GM08714 (cell line): ENCODE measurements around the gene GRID1.

ENCODE experiments used
- H3K4me3 ChIP-seq: fragments of 200-500 bp; sonication (Bioruptor generic); 2 replicates; pipeline ENCODE4 v1.5.1; 2014; ENCODE audit warnings: mild to moderate bottlenecking, low read length, inconsistent platforms
- ZNF274 ChIP-seq: IDR thresholded peaks from 2 replicates; pipeline ENCODE4 v1.6.1; 2012; ENCODE audit warnings: mild to moderate bottlenecking, low read depth, low read length

The GRID1 gene

GRCh38 chr10:86066696-86067095 is 299.9 kb downstream of the GRID1 start:
- no peak for TF ChIP-seq ZNF274
- no peak overlapping the region for H3K4me3 ChIP-seq

DNA sequence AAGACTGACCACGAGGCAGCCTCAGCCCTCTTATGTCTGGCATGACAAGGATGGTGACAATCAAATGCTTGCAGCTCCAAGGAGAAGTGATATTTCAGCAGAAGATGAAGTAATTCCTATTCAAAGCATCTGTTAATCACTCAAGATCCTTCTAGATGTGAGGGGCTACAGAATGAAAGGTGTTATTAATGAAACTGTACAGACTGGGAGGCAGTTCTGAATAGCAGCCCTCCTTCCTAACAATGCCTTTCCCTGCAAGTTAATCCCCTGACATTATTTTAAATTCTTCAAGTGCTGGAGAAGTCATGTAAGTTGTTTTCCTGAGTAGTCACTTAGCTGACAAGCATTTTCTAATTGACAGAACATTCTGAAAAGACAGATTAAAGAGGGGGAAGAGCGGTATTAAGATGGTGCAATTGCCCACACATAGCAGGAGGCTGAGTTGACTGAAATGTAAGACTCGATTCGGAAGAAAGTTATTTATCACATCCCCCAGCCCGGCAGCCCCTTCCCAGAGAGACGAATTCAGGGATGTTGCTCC is 300.8 kb downstream of the GRID1 start:
- no peak for TF ChIP-seq ZNF274
- no peak overlapping the region for H3K4me3 ChIP-seq

DNA sequence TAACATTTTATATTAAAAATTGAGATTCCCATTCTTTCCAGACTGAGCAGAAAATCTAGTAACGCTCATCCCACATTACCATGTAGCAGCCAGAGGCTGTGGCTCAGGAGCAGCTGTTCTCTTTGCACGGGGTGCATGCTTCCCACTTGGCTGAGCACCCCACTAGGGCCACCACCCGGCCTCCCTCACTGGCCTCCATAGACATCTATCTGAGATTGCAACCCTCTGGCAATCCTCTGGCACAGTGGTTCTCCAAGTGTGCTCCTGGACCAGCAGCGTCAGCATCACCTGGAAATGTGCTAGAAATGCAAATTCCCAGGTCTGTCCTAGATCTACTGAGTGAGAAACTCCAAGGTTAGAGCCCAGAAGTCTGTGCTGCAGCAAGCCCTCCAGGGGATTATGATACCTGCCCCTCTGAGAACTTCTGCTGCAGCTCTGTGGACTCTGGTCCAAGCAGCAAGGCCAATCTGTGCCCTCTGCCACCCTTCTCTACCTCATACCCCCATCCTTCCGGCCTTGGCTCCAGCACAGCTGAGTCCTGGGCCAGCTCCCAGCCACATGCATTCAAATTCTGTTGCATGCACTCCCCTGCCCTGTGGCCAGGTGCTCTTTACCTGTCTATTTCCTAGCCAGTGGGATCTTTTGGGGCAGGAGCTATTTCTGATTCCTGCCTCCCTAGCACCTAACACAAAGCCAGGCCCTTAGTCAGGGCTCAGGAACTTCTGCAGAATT is 301.5 kb downstream of the GRID1 start:
- no peak for TF ChIP-seq ZNF274
- H3K4me3 ChIP-seq: no peak overlapping the region

GRCh38 chr10:86064219-86064618 is 302.4 kb downstream of the GRID1 start:
- no peak for TF ChIP-seq ZNF274

DNA sequence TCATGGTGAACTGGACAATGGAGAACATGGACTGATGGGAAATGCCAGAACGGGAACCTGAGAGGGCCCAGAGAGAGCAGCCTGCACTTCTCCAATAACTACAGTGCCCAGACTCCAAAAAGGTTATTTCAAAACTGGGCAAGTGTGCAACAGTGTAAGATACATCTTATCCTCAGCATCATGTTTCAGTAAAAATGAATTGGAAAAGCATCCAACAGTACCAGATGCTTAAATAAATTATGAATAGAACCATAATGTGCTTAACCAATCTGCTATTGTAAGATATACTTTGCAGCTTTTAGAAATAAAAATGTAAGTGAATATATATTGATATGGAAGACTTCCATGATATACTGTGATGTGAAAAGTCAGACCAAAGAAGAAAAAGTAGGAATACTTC is 303.3 kb downstream of the GRID1 start:
- no peak for TF ChIP-seq ZNF274

More at GRCh38 chr10:86064219-86064618, 302.4 kb downstream of the GRID1 start:
- no peak overlapping the region for H3K4me3 ChIP-seq

DNA sequence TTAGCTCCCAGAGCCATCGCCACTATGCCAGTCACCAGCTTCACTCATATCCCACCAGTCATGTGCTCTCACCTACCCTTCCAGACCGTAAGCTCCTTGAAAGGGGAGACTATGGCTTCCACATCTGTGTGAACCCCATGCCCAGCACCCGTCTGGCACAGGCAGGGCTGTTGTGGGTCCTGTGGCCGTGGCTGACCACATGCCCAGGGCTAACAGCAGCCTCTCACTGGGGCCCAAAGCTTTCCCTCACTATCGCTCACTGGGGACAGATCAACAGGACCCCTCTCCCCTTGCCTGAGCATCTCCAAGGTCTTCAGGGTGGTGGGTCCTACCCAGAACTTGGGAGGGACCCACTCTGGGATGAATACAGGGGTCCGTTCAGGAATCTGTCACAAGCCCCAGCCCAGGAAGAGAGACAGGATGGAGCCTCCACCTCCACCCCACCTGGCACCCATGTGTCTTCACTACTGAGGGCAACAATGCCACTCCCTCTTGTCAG is 303.9 kb downstream of the GRID1 start:
- no peak for TF ChIP-seq ZNF274
- no peak overlapping the region for H3K4me3 ChIP-seq

More for the DNA sequence above, 303.3 kb downstream of the GRID1 start:
- no peak overlapping the region for H3K4me3 ChIP-seq

DNA sequence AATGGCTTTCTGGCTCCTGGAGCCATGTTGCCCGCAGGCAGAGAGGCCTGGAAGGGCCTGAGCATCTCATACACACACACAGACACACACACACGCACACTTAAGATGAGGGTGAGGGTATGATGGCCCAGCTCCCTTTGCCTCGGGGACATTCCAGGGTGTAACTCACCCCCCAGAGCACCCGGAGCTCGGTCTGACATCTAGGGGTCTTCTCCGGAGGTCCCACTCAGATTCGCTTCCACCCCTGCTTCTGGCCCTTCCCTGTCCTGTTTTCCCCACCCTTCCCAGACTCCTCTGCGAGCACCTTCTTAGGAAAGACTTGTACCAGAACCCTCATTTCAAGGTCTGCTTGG is 304.4 kb downstream of the GRID1 start:
- no peak for TF ChIP-seq ZNF274
- H3K4me3 ChIP-seq: no peak overlapping the region

DNA sequence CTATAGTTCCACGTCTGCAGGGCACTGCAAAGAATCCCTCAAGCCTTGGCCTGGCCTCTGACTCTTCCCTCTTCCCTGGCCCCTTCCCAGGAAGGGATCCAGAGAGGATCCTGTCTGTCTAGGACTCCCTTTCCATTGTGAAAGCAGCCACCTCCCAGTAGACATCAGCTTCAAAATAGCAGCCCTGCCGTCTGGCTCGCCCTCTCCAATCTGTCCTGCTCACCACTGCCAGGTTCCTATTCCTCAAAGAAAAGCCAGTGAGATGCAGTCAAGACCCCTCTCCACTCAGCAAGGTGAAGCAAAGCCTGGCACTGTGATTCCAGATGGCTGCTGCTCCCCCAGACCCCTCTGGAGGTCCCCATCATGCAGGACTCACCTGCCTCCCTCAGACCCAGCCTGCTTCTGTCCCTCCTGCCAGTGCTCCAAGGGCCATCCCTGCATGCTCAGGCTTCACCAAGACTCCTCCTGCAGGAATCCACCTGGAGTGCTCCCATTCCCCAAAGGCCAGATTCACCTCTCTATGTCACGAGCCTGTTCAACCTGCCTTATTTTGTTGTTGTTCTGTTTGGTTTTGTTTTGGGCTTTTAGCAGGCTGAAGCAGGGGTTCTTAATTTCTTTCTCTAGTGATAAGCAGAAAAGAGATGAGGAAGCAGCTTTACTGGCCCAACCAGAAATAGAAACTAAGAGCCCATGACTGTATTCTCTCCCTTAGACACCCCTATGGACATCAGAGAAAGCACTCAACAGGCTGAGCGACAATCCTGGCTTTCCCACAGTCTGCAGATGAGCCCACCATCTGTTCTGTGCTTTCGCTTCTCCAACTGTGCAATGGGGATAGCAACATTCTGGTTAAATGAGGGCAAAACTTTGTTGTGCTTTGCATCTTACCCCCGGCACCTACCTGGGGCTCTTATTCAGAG is 305.1 kb downstream of the GRID1 start:
- no peak overlapping the region for H3K4me3 ChIP-seq
- TF ChIP-seq ZNF274: no peak

- no peak for TF ChIP-seq ZNF274
- H3K4me3 ChIP-seq: no peak overlapping the region
These were observed 306.0 kb downstream of the GRID1 start for GRCh38 chr10:86060386-86061277.

- TF ChIP-seq ZNF274: no peak
- H3K4me3 ChIP-seq: no peak overlapping the region
These were observed 306.7 kb downstream of the GRID1 start for GRCh38 chr10:86059892-86060291.

DNA sequence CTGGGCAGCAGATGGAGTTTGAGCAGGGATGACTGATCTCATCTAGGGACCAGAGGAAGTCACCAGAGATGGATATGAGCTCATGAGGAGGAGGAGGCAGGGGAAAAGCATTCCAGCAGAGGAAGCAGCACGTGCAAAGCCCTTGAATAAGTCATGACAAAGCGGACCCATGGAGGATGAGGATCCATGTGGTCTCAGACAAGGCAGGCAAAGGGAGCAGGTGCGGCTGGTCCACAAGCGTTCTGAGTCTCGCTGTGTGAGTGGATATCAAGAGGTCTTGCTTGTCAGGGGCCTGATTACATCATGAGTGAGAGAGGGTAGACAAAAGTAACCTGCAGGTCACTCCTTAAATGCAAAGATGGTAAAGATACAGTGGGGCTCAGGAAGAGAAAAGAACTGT is 307.6 kb downstream of the GRID1 start:
- H3K4me3 ChIP-seq: no peak overlapping the region
- no peak for TF ChIP-seq ZNF274

DNA sequence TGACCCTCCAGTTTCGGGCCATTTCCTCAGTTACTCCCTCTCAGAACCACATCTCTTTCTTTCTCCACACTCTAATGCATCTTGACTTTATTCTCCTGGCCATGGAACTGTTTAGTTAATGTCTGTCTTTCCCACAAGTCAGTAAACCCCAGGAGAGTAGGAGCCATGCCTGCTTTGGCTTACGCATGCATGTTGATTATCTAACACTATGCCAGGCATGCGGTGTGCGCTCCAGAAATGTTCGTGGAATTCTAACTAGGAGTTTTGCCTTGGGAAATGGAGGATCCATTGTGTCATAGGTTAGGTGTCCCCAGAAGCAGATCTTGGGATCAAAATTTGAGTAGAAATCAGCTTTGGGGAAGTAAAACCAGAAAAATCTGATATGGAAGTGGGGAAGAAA is 308.9 kb downstream of the GRID1 start:
- no peak for TF ChIP-seq ZNF274
- H3K4me3 ChIP-seq: no peak overlapping the region

- TF ChIP-seq ZNF274: no peak
- H3K4me3 ChIP-seq: no peak overlapping the region
These were observed 309.9 kb downstream of the GRID1 start for GRCh38 chr10:86056672-86057071.

- no peak for TF ChIP-seq ZNF274
- no peak overlapping the region for H3K4me3 ChIP-seq
These were observed 310.7 kb downstream of the GRID1 start for GRCh38 chr10:86055928-86056327.
